Measurements from ENCODE around the gene PTPRN2.

DNA sequence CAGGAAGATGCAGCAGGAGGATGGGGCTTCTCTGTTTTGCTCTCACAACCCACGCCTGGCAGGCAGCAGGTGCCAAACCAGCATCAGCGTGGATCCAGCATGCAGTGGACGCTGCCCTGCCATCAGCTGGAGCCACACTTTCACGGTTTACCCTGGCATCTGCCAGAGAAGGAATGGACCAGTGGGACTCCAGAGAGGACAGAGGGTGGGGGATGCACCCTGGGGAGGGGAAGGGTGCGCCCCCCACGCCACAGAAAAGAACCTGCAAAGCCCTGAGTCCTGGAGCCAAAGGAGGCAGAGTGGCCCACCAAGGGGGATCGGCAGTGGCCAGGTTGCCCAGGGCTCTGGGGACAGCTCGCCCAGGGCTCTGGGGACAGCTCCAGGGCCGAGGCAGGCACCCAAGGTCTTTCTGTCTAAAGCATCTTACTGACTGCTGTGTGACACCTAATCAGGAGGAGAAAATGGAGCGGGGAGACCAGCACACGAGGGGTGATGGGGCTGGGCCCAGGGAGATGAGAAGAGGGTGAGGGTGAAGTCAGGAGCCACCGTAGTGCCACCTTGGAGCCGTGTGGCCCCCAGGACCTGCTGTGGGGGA is 1025.7 kb downstream of the PTPRN2 start:
- TF ChIP-seq POLR2A (IDR thresholded peaks at IDR 0.05) = no peak
- no peak for TF ChIP-seq POLR2AphosphoS5 (IDR thresholded peaks at IDR 0.05)
